GM23248 (cell line): ENCODE results near the gene TRPM3. TPM values are rescaled to one million over a fixed set of nuclear protein-coding genes. Genes with fewer than 3 reads are reported as not detected.
A peak's percentile ranks its signal among the peaks of the same experiment; 100 is the strongest.

Experiments used
- DNase-seq: peaks from one replicate; pipeline ENCODE4 v3.0.0-alpha.2; 2015
- H2AFZ ChIP-seq: fragments of 200-600 bp; sonication (generic); 2 replicates; pipeline ENCODE4 v1.6.1; 2016; ENCODE audit warnings: antibody characterized with exemption
- H3F3A ChIP-seq: fragments of 200-600 bp; sonication (generic); 2 replicates; pipeline ENCODE4 v1.6.1; 2016; ENCODE audit warnings: mild to moderate bottlenecking, antibody characterized with exemption, mixed run types; ENCODE audit not compliant: insufficient read depth
- H3K27ac ChIP-seq: fragments of 200-600 bp; sonication (generic); 2 replicates; pipeline ENCODE4 v1.5.1; 2016; ENCODE audit warnings: mild to moderate bottlenecking
- H3K27me3 ChIP-seq: fragments of 200-600 bp; sonication (generic); replicated peaks from 2 replicates; pipeline ENCODE4 v1.6.1; 2016; ENCODE audit warnings: mild to moderate bottlenecking; ENCODE audit not compliant: insufficient read depth
- H3K36me3 ChIP-seq: fragments of 200-600 bp; sonication (generic); 2 replicates; pipeline ENCODE4 v1.6.1; 2016; ENCODE audit warnings: low read depth, mild to moderate bottlenecking
- H3K4me1 ChIP-seq: fragments of 200-600 bp; sonication (generic); 2 replicates; pipeline ENCODE4 v1.6.1; 2016; ENCODE audit warnings: mild to moderate bottlenecking; ENCODE audit not compliant: insufficient read depth
- H3K4me2 ChIP-seq: fragments of 200-600 bp; sonication (generic); one replicate; pipeline ENCODE4 v1.6.1; 2016; ENCODE audit warnings: mild to moderate bottlenecking; ENCODE audit not compliant: unreplicated experiment
- H3K4me3 ChIP-seq: fragments of 200-600 bp; sonication (generic); 2 replicates; pipeline ENCODE4 v1.5.1; 2016; ENCODE audit warnings: mild to moderate bottlenecking
- H3K79me2 ChIP-seq: fragments of 200-600 bp; sonication (generic); 2 replicates; pipeline ENCODE4 v1.6.1; 2016; ENCODE audit warnings: mild to moderate bottlenecking; ENCODE audit not compliant: insufficient read depth
- H3K9ac ChIP-seq: fragments of 200-600 bp; sonication (generic); 2 replicates; pipeline ENCODE4 v1.6.1; 2016; ENCODE audit warnings: mild to moderate bottlenecking
- H3K9me2 ChIP-seq: fragments of 200-600 bp; sonication (generic); 2 replicates; pipeline ENCODE4 v1.6.1; 2016; ENCODE audit warnings: mixed run types, mild to moderate bottlenecking, moderate library complexity; ENCODE audit not compliant: insufficient read depth
- H3K9me3 ChIP-seq: fragments of 200-600 bp; sonication (generic); one replicate; pipeline ENCODE4 v1.6.1; 2017; ENCODE audit warnings: low read depth
- H4K20me1 ChIP-seq: fragments of 200-600 bp; sonication (generic); 2 replicates; pipeline ENCODE4 v1.6.0; 2016; ENCODE audit not compliant: insufficient read depth
- EZH2 ChIP-seq: fragments of 200-600 bp; sonication (generic); IDR thresholded peaks from 2 replicates; pipeline ENCODE4 v1.6.1; 2018; ENCODE audit warnings: antibody characterized with exemption, mild to moderate bottlenecking; ENCODE audit not compliant: insufficient read depth, poor library complexity, severe bottlenecking
- EZH2phosphoT487 ChIP-seq: fragments of 200-600 bp; sonication (generic); IDR thresholded peaks from 2 replicates; pipeline ENCODE4 v1.6.1; 2018; ENCODE audit warnings: antibody characterized with exemption, moderate library complexity, mild to moderate bottlenecking, low read depth; ENCODE audit not compliant: insufficient read depth
- WGBS, 2 experiments: methylation state at CpG; one replicate each; pipeline ENCODE4 v1.1.6; 2015 to 2017; ENCODE audit warnings: low lambda C conversion rate in 2 of 2, low coverage in 1 of 2; ENCODE audit errors: missing lambda C conversion rate in 2 of 2; 5-methylcytosine and 5-hydroxymethylcytosine counted together
- in situ Hi-C: fragments of 300-500 bp; cut with MboI; formaldehyde crosslinking; loops from 2 replicates; pipeline ENCODE4 v1.15.0; 2020
- polyA plus RNA-seq: library from polyadenylated mRNA; unstranded; fragments of >200 nt; fragmentation: Nextera tagmentation; extraction: Ambion mirVana; gene quantifications from 2 replicates; pipeline ENCODE4 v1.2.1, GENCODE V29; 2016
- total RNA-seq: library from RNA; depleted of rRNA; stranded (reverse); fragments of >200 nt; shearing (Covaris generic); gene quantifications from 2 replicates; pipeline ENCODE4 v1.2.3, GENCODE V29; 2014

TRPM3 gene
- total and polyA plus RNA-seq, 2 experiments from 2014 or later: not detected

DNA sequence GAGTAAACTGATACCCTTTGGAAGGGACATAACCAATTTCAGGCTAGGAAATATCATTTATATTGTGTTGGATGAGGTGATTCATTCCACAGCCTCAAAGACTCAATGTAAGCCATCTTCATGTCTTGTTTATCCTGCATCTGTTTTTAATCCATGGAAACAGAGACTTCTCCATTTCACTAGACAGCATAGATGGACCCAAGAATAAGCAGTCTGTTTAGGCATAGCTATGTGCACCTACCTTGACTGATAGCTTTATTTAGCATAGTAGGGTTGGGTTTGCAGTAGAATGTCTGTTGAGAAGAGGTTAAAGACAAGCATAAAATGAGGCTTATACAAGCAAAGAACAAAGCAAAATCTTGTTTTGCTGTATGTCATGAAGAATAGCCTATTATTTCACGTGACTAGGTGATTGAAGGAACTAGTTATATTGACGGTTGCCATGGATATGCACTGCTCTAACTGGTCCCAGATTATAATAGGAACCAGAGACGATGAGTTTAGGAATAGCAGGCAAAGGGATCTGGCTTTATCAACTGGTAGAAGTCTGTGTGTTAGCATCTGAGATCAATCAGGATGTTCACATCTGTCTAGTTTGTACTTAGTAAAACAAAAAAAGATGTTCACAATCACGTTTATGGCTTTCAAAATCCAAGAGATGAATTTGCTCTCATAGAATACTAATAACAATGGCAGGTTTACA is 552.2 kb downstream of the TRPM3 start:
- in situ Hi-C loops: no loop called here
- 10 to 13% methylated on average over 4 of the region's 4 CpGs for WGBS, 2 experiments
- no peaks in the 10 kb centered on the region for H3K9me3 ChIP-seq
- H4K20me1 ChIP-seq: no peaks in the 10 kb centered on the region
- no peak overlapping the region for H3K4me3 ChIP-seq
- peak; percentile 43 for DNase-seq
- no peaks in the 10 kb centered on the region for H3K9me2 ChIP-seq
- no peaks in the 10 kb centered on the region for H3K79me2 ChIP-seq
- H3K4me1 ChIP-seq: peaks cover 5% of the 10 kb centered on the region; the same call in 1 of the 2 replicates
- H3F3A ChIP-seq: peaks cover 4% of the 10 kb centered on the region; the same call in 1 of the 2 replicates
- TF ChIP-seq EZH2: no peak
- no peak for TF ChIP-seq EZH2phosphoT487
- no peak overlapping the region for H3K9ac ChIP-seq
- H3K27me3 ChIP-seq: no peaks in the 10 kb centered on the region
- H3K36me3 ChIP-seq: no peaks in the 10 kb centered on the region
- no peak overlapping the region for H2AFZ ChIP-seq
- H3K4me2 ChIP-seq: no peak overlapping the region
- H3K27ac ChIP-seq: no peak overlapping the region

GRCh38 chr9:70567511-70567910 is 553.9 kb downstream of the TRPM3 start:
- Histone ChIP-seq H3K36me3 (no peaks in the 10 kb centered on the region), H3K9me3 (no peaks in the 10 kb centered on the region), H2AFZ (no peak overlapping the region), H3K79me2 (no peaks in the 10 kb centered on the region), H3K4me1 (peaks cover 16% of the 10 kb centered on the region), H4K20me1 (no peaks in the 10 kb centered on the region), H3F3A (peaks cover 15% of the 10 kb centered on the region; the same call in 1 of the 2 replicates), H3K9me2 (no peaks in the 10 kb centered on the region; the same call in 1 of the 2 replicates), H3K9ac (no peak overlapping the region), H3K27ac (no peak overlapping the region), H3K4me2 (no peak overlapping the region), H3K4me3 (no peak overlapping the region), H3K27me3 (no peaks in the 10 kb centered on the region)
- in situ Hi-C loops: no loop called here
- TF ChIP-seq EZH2: no peak
- WGBS, 2 experiments: 88 to 89% methylated on average over 7 of the region's 7 CpGs
- no peak for DNase-seq

- no peaks in the 10 kb centered on the region; the same call in 1 of the 2 replicates for H3K9me2 ChIP-seq
- no peaks in the 10 kb centered on the region for H3K27me3 ChIP-seq
- H3K4me2 ChIP-seq: no peak overlapping the region
- no peak overlapping the region for H3K27ac ChIP-seq
- peaks cover 15% of the 10 kb centered on the region; the same call in 1 of the 2 replicates for H3F3A ChIP-seq
- in situ Hi-C loops: no loop called here
- no peaks in the 10 kb centered on the region for H3K9me3 ChIP-seq
- no peak for DNase-seq
- H3K79me2 ChIP-seq: no peaks in the 10 kb centered on the region
- H2AFZ ChIP-seq: no peak overlapping the region
- no peaks in the 10 kb centered on the region for H3K36me3 ChIP-seq
- WGBS, 2 experiments: 81 to 83% methylated on average over 4 of the region's 4 CpGs
- TF ChIP-seq EZH2phosphoT487 (no peak), EZH2 (no peak)
- no peak overlapping the region for H3K9ac ChIP-seq
- H3K4me1 ChIP-seq: peaks cover 16% of the 10 kb centered on the region
- no peaks in the 10 kb centered on the region for H4K20me1 ChIP-seq
- no peak overlapping the region for H3K4me3 ChIP-seq
Observed at GRCh38 chr9:70566751-70567150, 554.7 kb downstream of the TRPM3 start.

GRCh38 chr9:70566066-70566465 is 555.4 kb downstream of the TRPM3 start:
- TF ChIP-seq EZH2 (no peak), EZH2phosphoT487 (no peak)
- no peaks in the 10 kb centered on the region for H4K20me1 ChIP-seq
- no peak overlapping the region for H3K4me3 ChIP-seq
- no peaks in the 10 kb centered on the region for H3K79me2 ChIP-seq
- H3K27ac ChIP-seq: no peak overlapping the region
- WGBS, 2 experiments: 93 to 96% methylated on average over 3 of the region's 3 CpGs
- no peak overlapping the region for H3K4me2 ChIP-seq
- no peaks in the 10 kb centered on the region for H3K9me3 ChIP-seq
- H3K9ac ChIP-seq: no peak overlapping the region
- peaks cover 16% of the 10 kb centered on the region for H3K4me1 ChIP-seq
- H3K36me3 ChIP-seq: no peaks in the 10 kb centered on the region
- in situ Hi-C loops: no loop called here
- H3K27me3 ChIP-seq: no peaks in the 10 kb centered on the region
- DNase-seq: no peak
- peaks cover 15% of the 10 kb centered on the region; the same call in 1 of the 2 replicates for H3F3A ChIP-seq
- no peak overlapping the region for H2AFZ ChIP-seq
- H3K9me2 ChIP-seq: no peaks in the 10 kb centered on the region; the same call in 1 of the 2 replicates
